ENCODE data around the gene MED23.

DNA sequence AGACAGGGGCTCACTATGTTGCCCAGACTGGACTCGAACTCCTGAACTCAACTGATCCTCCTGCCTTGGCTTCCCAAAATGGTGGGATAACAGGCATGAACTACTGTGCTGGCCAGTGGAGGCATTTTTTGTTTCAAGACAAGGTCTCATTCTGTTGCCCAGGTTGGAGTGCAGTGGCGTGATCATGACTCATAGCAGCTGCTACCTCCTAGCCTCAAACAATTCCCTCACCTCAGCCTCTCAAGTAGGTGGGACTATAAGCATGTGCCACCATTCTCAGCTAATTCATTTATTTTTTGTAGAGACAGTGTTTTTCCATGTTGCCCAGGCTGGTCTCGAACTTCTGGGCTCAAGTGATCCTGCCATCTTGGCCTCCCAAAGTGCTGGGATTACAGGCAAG lies 26.3 kb upstream of the MED23 start:
- TF ChIP-seq CTCF (conservative IDR thresholded peaks at IDR 0.05 in 1 of 2, IDR thresholded peaks at IDR 0.05 in 1 of 2; ENCODE audit: low read depth in 1 of 2, low read length in 2 of 2) (no peak), EZH2 (IDR thresholded peaks at IDR 0.05; ENCODE audit: low read length, missing control alignments) (no peak)

All from fibroblast of lung (primary cell).